ENCODE measurements around the gene CPNE9.

CPNE9 gene
- 0.12 to 1.1 (median 0.82) reads per million in 4 experiments for total RNA-seq

GRCh38 chr3:9703736-9704346, at the start of gene CPNE9:
TSS of gene CPNE9 (plus strand) at chr3:9703833. CDS start at chr3:9703997, 164 bp downstream.
- no peak for DNase-seq

- DNase-seq: no peak
These were observed 43.8 kb upstream of the CPNE9 start for GRCh38 chr3:9659849-9660248.

GRCh38 chr3:9660972-9661371, 42.7 kb upstream of the CPNE9 start:
- DNase-seq: no peak

GRCh38 chr3:9664119-9664751, 39.4 kb upstream of the CPNE9 start:
- no peak for DNase-seq

GRCh38 chr3:9666704-9667445, 36.8 kb upstream of the CPNE9 start:
- DNase-seq: no peak

GRCh38 chr3:9669277-9669676, 34.4 kb upstream of the CPNE9 start:
- no peak for DNase-seq

- DNase-seq: no peak
These were observed 33.8 kb upstream of the CPNE9 start for GRCh38 chr3:9669720-9670432.

GRCh38 chr3:9673082-9673481, 30.6 kb upstream of the CPNE9 start:
- no peak for DNase-seq

GRCh38 chr3:9673752-9674151, 29.9 kb upstream of the CPNE9 start:
- DNase-seq: no peak

GRCh38 chr3:9675736-9676290, 27.8 kb upstream of the CPNE9 start:
- no peak for DNase-seq

- no peak for DNase-seq
These were observed 26.8 kb upstream of the CPNE9 start for GRCh38 chr3:9676785-9677184.

GRCh38 chr3:9678493-9678892, 25.1 kb upstream of the CPNE9 start:
- DNase-seq: no peak

GRCh38 chr3:9679476-9680080, 24.1 kb upstream of the CPNE9 start:
- DNase-seq: no peak

- DNase-seq: no peak
These were observed 22.5 kb upstream of the CPNE9 start for GRCh38 chr3:9681011-9681722.

GRCh38 chr3:9681723-9682081, 21.9 kb upstream of the CPNE9 start:
- DNase-seq: no peak

- DNase-seq: no peak
These were observed 21.5 kb upstream of the CPNE9 start for GRCh38 chr3:9682096-9682495.

GRCh38 chr3:9683426-9683825, 20.2 kb upstream of the CPNE9 start:
- DNase-seq: no peak

- DNase-seq: no peak
These were observed 18.2 kb upstream of the CPNE9 start for GRCh38 chr3:9685216-9686049.

GRCh38 chr3:9686050-9686550, 17.5 kb upstream of the CPNE9 start:
- DNase-seq: no peak

- no peak for DNase-seq
These were observed 16.9 kb upstream of the CPNE9 start for GRCh38 chr3:9686703-9687102.

- no peak for DNase-seq
These were observed 16.1 kb upstream of the CPNE9 start for GRCh38 chr3:9687514-9687913.
